Tongue (tissue), 2 donors: ENCODE measurements around the gene NTM. TPM values are rescaled to one million over a fixed set of nuclear protein-coding genes. Genes with fewer than 3 reads are reported as not detected.
"Not testable (repeated sequence)": the region's sequence is repeated elsewhere in the genome, so short reads cannot be mapped to it uniquely, and the experiment has no call there.

Experiments
- DNase-seq: peaks from one replicate; pipeline ENCODE4 v3.0.0-alpha.2; 2015
- total RNA-seq: library from RNA; depleted of rRNA; stranded (reverse); fragments of >200 nt; gene quantifications from one replicate; pipeline ENCODE4 v1.2.3, GENCODE V29; 2014

The NTM gene
- total RNA-seq, 1 donor from 2014 or later, result 12.1 TPM

DNA sequence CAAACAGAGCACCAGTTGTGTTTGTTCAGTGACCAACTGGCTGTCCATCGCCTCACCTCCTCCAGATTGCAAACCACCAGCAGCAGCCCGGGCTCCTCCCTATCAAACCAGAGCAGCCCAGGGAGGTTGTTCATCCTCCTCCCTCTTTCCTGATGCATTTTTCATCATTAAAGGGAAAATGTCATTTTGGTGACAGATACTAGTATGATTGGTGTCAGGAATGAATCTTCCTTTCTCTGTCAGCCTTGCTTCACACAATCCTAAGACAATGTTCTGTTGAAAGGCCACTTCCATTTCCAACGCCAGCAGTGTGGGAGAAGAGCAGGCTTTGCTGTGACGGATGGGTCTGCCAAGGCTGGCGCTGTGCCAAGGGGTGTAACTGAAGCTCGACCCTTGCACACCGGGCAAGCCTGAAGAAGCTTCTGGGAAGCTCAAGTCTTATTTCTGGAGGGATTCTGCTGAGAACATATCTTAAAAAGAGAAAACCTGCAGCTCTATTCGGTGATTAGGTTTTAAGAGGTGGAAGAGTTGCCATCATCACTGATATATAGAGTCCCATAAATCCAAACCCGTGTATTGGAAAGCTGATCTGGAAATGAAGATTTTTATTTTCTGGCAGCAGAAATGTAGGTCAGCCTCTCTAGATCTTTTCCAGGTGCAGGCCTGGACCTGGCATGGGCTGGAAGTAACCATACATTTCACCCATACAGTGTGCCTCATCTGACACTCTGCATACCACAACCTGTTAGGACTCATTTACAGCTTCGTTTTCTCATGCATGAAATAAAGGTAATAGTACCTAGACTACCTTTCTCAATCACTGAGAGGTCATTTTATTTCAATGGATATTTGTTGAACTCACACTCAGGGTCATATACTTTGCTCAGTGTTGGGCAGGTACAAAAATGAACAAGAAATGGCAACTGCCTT lies 524.5 kb downstream of the NTM start:
- DNase-seq, result peak; percentile 67

DNA sequence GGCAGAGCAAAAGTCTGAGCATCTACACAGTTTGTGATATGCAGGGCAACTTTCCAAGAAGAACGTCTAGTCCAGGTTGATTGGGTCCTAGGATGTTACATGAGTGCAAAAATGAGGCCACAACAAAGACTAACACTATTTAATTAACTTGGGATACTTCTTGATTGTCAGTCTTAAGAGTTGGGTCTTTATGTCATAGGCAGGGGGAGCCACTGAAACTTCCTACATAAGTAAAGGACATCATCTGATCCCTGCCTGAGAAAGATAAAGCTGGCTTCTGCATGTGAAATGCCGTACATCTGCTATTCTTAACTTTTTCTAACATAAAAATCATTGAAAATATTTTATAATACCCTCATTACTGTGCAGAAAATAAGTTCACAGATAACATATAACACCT lies 525.5 kb downstream of the NTM start:
- no peak for DNase-seq

DNA sequence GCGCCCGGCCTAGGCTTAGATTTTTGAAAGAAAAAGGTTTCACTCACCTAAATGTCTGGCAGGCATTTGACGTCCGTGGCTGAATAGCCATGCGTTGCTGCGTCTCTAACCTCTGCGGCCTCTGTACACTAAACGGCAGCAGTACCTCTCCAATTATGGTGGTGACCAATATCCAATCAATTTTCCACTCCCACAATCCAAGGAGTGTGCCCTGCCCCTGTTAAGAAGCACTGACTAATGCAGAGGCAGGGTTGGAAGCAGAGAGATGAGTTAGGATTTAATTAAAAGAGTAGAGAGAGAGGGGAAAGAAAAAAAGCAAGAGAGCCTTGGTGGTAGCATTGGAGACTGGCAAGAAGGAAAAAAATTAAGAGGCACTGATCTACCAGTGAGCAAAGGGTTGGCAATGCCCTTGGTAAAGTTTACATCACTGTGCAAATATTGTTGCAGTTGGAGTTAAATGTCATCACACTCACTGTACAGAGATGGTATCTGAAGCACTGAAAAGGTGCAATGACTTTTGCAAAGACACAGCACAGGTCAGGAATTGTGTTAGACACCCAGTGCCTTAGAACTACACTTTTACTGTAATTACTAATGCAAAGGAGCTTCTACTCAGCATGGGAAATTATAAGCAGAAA lies 526.7 kb downstream of the NTM start:
- no peak for DNase-seq

- DNase-seq, result no peak
Observed at GRCh38 chr11:131897956-131898355, 527.5 kb downstream of the NTM start.

GRCh38 chr11:131898949-131899348 lies 528.5 kb downstream of the NTM start:
- DNase-seq, result no peak

DNA sequence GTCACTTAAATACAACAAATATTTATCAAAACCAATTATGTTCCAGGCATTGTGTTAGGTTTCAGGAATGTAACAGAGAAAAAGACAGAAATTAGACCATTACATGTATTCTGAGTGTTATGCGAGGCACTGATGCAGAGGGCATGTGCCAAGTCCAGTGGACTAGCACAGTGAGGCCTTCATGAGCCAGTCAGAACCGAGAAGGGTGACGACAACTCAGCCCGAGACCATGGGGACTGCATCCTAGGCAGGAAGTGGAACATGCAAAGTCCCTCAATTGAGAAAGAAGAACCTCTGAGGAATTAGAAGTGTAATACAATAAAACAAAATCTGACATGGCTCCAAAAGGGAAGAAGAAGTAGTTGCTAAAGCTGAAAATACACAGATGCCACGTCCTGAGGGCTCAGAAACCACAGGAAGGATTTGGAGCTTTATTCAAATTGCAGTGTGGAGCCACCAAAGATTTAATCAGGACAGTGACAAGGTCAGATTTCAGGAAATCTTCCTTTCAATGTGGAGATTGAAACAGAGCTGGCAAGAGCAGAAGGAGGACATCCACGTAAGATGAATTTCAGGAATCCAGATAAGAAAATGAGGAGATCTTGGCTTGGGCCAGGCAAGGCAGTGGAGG lies 529.6 kb downstream of the NTM start:
- DNase-seq, result no peak

- DNase-seq, result no peak
Observed at GRCh38 chr11:131902421-131902820, 532.0 kb downstream of the NTM start.

DNA sequence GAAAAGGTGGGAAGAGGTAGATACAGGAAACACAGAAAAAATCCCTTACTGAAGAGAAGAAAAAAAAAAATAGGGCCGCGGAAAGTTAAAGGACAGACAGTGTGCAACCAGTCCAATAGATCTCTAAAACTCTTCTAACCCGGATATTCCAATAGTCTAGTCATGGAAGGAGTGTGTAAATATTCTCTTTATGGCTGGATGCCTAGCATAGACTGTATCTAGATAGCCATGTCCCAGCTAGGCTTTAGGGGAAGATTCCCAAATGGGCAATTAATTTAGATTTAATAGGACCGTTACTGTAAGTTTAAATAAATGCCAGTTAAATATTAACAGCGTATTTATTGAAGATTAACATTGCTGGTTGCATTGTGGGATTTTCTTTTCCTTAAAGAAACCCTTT lies 532.7 kb downstream of the NTM start:
- no peak for DNase-seq

- no peak for DNase-seq
Observed at GRCh38 chr11:131904756-131905155, 534.3 kb downstream of the NTM start.

- DNase-seq, result peak; percentile 64
Observed at GRCh38 chr11:131906963-131907362, 536.5 kb downstream of the NTM start.

- no peak for DNase-seq
Observed at GRCh38 chr11:131907371-131907770, 537.0 kb downstream of the NTM start.

GRCh38 chr11:131908316-131908715 lies 537.9 kb downstream of the NTM start:
- DNase-seq, result no peak

GRCh38 chr11:131909426-131910177 lies 539.2 kb downstream of the NTM start:
- DNase-seq, result no peak

- DNase-seq, result no peak
Observed at GRCh38 chr11:131910178-131910522, 539.7 kb downstream of the NTM start.

GRCh38 chr11:131910523-131911387 lies 540.3 kb downstream of the NTM start:
- peak; percentile 66 for DNase-seq

DNA sequence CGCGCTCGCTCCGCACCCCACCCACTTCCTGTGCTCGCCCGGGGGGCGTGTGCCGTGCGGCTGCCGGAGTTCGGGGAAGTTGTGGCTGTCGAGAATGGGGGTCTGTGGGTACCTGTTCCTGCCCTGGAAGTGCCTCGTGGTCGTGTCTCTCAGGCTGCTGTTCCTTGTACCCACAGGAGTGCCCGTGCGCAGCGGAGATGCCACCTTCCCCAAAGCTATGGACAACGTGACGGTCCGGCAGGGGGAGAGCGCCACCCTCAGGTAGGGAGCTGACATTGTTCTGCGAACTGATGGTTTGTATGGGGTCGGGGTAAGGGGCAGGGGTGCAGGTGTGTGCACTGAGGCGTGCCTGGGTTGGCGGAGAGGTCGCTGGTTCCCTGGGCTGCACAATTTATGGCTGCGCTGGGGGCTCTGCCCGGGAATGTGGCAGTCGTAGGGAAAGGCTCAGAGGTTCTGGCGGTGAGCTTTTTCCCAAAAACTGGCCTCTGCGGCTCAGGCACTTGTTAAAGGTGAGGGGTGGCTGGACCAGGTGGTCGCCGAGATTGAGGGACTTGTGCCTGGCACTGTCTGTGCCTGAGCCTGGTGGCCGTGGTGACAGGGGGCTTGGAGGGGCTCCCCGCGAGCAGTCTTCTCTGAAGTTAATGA lies 541.1 kb downstream of the NTM start:
- DNase-seq, result not testable (repeated sequence)

DNA sequence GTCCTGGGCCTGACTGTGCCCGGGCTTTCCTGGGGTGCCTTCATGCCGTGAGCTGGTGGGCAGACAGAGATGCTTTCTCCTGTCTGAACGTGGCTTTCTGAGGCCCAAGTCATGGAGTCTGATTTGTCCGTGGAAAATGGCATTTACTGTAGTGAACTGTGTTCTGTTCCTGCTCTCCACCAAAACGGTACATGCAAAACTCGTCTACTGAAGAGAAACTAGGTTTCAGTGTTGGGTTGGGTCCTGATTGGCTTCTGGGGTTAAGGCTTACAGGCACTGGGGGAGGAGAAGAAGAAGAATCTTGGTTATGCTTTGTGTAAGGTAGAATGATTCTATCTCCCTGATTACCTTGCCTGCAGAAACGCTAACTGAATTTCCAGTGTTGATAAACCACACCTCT lies 541.7 kb downstream of the NTM start:
- no peak for DNase-seq

- DNase-seq, result no peak
Observed at GRCh38 chr11:131913267-131913666, 542.9 kb downstream of the NTM start.

DNA sequence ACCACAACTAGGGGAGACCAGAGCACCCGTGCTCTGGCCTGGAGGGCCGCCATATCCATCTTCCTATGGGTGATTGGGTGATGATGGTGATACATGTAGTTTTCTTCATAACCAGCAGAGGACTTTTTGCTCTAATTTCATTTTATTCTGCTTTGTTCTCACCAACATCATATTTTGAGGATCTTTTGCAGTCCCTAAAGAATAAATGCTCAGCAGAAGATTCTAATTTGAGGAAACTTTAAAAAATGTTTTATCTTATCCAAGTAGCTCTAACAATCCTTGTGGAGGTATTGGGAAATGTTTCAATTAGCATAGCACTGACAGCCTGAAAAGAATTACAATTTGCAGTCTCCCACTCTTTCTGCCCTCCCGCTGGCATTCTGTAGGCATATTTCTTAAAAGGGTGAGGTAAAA lies 544.0 kb downstream of the NTM start:
- no peak for DNase-seq

DNA sequence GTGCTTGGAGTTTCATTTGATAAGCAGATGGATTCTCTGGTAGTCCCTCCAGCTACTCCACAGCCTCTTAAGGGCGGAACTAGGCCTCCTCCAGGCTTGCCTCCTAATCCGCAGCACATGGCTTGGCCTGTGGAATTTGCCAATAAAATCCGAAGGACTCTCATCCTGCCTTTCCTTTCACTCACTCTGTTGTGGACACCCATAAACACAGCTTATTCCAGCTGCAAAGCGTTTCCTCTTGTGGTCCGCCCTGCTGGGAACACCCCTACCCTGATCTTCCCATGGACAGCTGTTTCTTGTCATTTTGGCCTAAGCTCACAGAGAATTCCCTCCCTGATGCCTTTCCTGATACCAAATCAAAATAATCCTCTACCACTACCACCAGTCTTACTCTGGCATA lies 546.2 kb downstream of the NTM start:
- peak; percentile 43 for DNase-seq
